ENCODE data around the gene GRID2.
"Not testable (repeated sequence)": the region's sequence is repeated elsewhere in the genome, so short reads cannot be mapped to it uniquely, and the experiment has no call there.

The GRID2 gene

DNA sequence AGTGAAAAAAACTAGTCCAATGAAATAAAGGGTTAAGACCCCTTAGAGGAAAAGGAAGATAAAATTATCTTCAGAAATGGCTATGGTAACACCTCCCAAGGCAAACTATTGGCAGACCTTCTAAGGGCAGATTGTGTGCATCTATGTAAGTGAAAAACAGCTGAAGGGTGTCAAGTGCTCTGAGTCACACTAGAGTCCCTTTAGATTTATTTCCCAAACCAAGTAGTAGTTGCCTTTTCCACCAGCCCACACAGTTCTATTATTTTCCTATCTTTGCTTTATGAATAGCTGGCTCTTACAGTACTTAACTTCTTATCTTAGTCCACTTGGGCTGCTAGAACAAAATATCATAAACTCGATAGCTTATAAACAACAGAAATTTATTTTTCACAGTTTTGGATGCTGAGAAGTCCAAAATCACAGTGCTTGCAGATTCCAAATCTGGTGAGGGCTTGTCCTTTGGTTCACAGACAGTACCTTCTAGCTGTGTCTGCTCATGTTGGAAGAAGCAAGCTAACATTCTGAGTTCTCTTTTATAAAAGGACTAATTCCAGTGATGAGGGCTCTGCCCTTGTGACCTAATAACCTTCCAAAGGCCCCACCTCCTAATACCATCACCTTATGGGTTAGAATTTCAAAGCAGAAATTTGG, 143.6 kb downstream of the GRID2 start:
- Histone ChIP-seq H3K27ac (no peak overlapping the region), H3K27me3 (ENCODE audit: insufficient read depth, low read depth, severe bottlenecking) (no peaks in the 10 kb centered on the region), H3K4me3 (ENCODE audit: low read depth, low read length) (no peak overlapping the region), H3K36me3 (no peaks in the 10 kb centered on the region), H3K9me3 (ENCODE audit: severe bottlenecking) (no peaks in the 10 kb centered on the region)
- no peak for TF ChIP-seq CTCF (IDR thresholded peaks at IDR 0.05; ENCODE audit: low read depth, low read length)
- no peak for DNase-seq

DNA sequence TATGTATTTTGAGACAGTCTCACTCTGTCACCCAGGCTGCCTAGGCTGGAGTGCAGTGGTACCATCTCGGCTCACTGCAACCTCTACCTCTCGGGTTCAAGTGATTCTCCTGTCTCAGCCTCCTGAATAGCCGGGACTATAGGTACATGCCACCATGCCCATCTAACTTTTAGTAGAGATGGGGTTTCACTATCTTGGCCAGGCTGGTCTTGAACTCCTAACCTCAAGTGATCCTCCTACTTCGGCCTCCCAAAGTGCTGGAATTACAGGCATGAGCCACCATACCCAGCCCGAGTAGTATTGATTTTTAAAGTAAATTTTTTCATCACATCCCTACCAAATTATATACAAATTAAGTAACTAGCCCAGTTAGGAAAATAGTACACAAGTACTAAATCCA, 144.4 kb downstream of the GRID2 start:
- H3K27ac ChIP-seq; H3K27me3 ChIP-seq (ENCODE audit: insufficient read depth, low read depth, severe bottlenecking); H3K9me3 ChIP-seq (ENCODE audit: severe bottlenecking); H3K36me3 ChIP-seq; H3K4me3 ChIP-seq (ENCODE audit: low read depth, low read length); DNase-seq: not testable (repeated sequence)

- Histone ChIP-seq H3K36me3 (no peaks in the 10 kb centered on the region), H3K27ac (no peak overlapping the region), H3K4me3 (ENCODE audit: low read depth, low read length) (no peak overlapping the region), H3K9me3 (ENCODE audit: severe bottlenecking) (no peaks in the 10 kb centered on the region), H3K27me3 (ENCODE audit: insufficient read depth, low read depth, severe bottlenecking) (no peaks in the 10 kb centered on the region)
- no peak for TF ChIP-seq CTCF (IDR thresholded peaks at IDR 0.05; ENCODE audit: low read depth, low read length)
- no peak for DNase-seq
These were observed 146.9 kb downstream of the GRID2 start for GRCh38 chr4:92450694-92451093.

DNA sequence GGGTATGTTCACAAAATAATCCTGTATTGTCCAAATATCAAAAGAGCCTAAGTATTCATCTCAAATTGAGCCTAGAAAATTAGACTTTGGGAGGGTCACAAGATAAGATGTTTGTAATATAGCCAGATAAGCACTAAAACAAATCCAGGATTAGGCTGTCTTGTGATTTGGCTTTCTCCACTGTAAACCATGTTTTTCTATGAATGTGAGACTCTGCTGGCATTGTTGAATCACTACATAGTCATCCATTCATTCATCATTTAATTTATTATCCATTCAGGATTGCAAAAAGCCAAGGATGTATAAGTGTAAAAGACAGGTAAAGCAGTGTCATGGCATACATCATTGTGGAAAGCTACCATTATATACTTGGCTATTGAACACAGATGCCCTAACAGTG, 148.0 kb downstream of the GRID2 start:
- no peaks in the 10 kb centered on the region for H3K9me3 ChIP-seq (ENCODE audit: severe bottlenecking)
- TF ChIP-seq CTCF (IDR thresholded peaks at IDR 0.05; ENCODE audit: low read depth, low read length): no peak
- H3K27ac ChIP-seq: no peak overlapping the region
- no peaks in the 10 kb centered on the region for H3K27me3 ChIP-seq (ENCODE audit: insufficient read depth, low read depth, severe bottlenecking)
- no peak for DNase-seq
- no peaks in the 10 kb centered on the region for H3K36me3 ChIP-seq
- no peak overlapping the region for H3K4me3 ChIP-seq (ENCODE audit: low read depth, low read length)

DNA sequence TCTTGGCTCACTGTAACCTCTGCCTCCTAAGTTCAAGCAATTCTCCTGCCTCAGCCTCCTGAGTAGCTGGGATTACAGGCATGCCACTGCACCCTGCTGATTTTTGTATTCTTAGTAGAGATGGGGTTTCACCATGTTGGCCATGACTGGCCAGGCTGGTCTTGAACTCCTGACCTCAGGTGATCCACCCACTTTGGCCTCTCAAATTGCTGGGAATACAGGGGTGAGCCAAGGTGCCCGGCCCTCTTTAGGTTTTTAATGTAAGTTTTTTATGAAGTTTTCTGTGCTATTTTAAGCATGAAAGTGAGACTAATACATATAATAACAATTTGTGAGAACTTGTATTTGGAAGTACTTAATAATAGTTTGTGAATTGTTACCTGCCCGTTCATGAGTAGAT, 148.6 kb downstream of the GRID2 start:
- not testable (repeated sequence) for DNase-seq; H3K4me3 ChIP-seq (ENCODE audit: low read depth, low read length); H3K36me3 ChIP-seq; H3K9me3 ChIP-seq (ENCODE audit: severe bottlenecking); H3K27me3 ChIP-seq (ENCODE audit: insufficient read depth, low read depth, severe bottlenecking); H3K27ac ChIP-seq

DNA sequence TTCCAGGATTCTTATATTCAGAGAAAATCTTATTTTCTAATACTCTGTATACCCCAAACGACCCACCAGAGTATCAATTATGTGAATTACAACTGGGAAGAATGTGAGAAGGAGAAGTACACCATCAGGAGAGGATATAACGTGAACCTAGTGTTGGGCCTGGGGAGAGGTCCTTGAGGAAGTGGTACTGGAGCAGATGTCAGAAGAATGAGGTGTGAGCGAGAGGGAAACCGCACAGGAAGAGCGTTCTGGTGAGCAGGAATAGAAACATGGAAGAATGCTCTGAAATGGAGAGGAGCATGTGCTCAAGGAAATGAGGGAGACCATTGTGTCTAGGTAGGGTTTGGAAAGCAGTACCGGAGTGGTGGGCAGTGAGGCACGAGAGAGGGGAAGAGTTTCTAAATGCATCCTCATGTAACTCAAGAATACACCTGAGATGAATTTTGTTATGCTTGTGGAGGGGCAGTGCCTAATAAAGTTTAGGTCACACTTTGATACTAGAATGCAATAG, 151.6 kb downstream of the GRID2 start:
- Histone ChIP-seq H3K27me3 (ENCODE audit: insufficient read depth, low read depth, severe bottlenecking) (no peaks in the 10 kb centered on the region), H3K27ac (no peak overlapping the region), H3K36me3 (no peaks in the 10 kb centered on the region), H3K4me3 (ENCODE audit: low read depth, low read length) (no peak overlapping the region), H3K9me3 (ENCODE audit: severe bottlenecking) (no peaks in the 10 kb centered on the region)
- no peak for DNase-seq
- no peak for TF ChIP-seq CTCF (IDR thresholded peaks at IDR 0.05; ENCODE audit: low read depth, low read length)

GRCh38 chr4:92455951-92456350, 152.2 kb downstream of the GRID2 start:
- H3K27ac ChIP-seq: no peak overlapping the region
- DNase-seq: no peak

More at GRCh38 chr4:92455951-92456350, 152.2 kb downstream of the GRID2 start:
- no peak for TF ChIP-seq CTCF (IDR thresholded peaks at IDR 0.05; ENCODE audit: low read depth, low read length)
- Histone ChIP-seq H3K9me3 (ENCODE audit: severe bottlenecking) (no peaks in the 10 kb centered on the region), H3K27me3 (ENCODE audit: insufficient read depth, low read depth, severe bottlenecking) (no peaks in the 10 kb centered on the region), H3K4me3 (ENCODE audit: low read depth, low read length) (no peak overlapping the region), H3K36me3 (no peaks in the 10 kb centered on the region)

Measured in WERI-Rb-1 (cell line).